C1 segment of cervical spinal cord (tissue), 14 donors: ENCODE results near the gene NBEAL2.

Source experiments
- DNase-seq, 14 donors: peaks; one replicate each; lab custom pipeline; 2025; lab: John Stamatoyannopoulos, UW

NBEAL2 gene

GRCh38 chr3:46944191-46944590 lies 35.3 kb upstream of the NBEAL2 start:
- DNase-seq = no peak

- no peak for DNase-seq
Measured at GRCh38 chr3:46946416-46946815, 33.0 kb upstream of the NBEAL2 start.

GRCh38 chr3:46946856-46947545 lies 32.5 kb upstream of the NBEAL2 start:
- DNase-seq = no peak

- DNase-seq = no peak
Measured at GRCh38 chr3:46947546-46947901, 31.9 kb upstream of the NBEAL2 start.

- DNase-seq = no peak
Measured at GRCh38 chr3:46947981-46948791, 31.3 kb upstream of the NBEAL2 start.

- no peak for DNase-seq
Measured at GRCh38 chr3:46948830-46949671, 30.4 kb upstream of the NBEAL2 start.

- DNase-seq = no peak
Measured at GRCh38 chr3:46950177-46950576, 29.3 kb upstream of the NBEAL2 start.

- no peak for DNase-seq
Measured at GRCh38 chr3:46950650-46951241, 28.7 kb upstream of the NBEAL2 start.

- no peak for DNase-seq
Measured at GRCh38 chr3:46952813-46953212, 26.7 kb upstream of the NBEAL2 start.

- DNase-seq = no peak
Measured at GRCh38 chr3:46953234-46954010, 26.0 kb upstream of the NBEAL2 start.

GRCh38 chr3:46954178-46954577 lies 25.3 kb upstream of the NBEAL2 start:
- DNase-seq = no peak

GRCh38 chr3:46955157-46955556 lies 24.3 kb upstream of the NBEAL2 start:
- no peak for DNase-seq

- no peak for DNase-seq
Measured at GRCh38 chr3:46955801-46956259, 23.6 kb upstream of the NBEAL2 start.

- DNase-seq = no peak
Measured at GRCh38 chr3:46957092-46957820, 22.2 kb upstream of the NBEAL2 start.

- no peak for DNase-seq
Measured at GRCh38 chr3:46958467-46959160, 20.9 kb upstream of the NBEAL2 start.

- DNase-seq = no peak
Measured at GRCh38 chr3:46959161-46959511, 20.3 kb upstream of the NBEAL2 start.

- peak in 2 of 14 donors; percentile 14 to 20 for DNase-seq
Measured at GRCh38 chr3:46960081-46960701, 19.3 kb upstream of the NBEAL2 start.

GRCh38 chr3:46960835-46961234 lies 18.6 kb upstream of the NBEAL2 start:
- no peak for DNase-seq

GRCh38 chr3:46962427-46962826 lies 17.0 kb upstream of the NBEAL2 start:
- no peak for DNase-seq
